PC-9 (cell line): ENCODE data around the gene DCTN1. TPM values are rescaled to one million over a fixed set of nuclear protein-coding genes. Genes with fewer than 3 reads are reported as not detected.

Source experiments
- BruUV-seq: library from RNA; stranded (reverse); fragments of 400-500 nt; replicated peaks from 2 replicates; lab custom pipeline; 2021; lab: Mats Ljungman, UMichigan
- CTCF ChIA-PET: fragments of 300-600 bp; sonication (Branson Sonifier 250); formaldehyde crosslinking; loops from one replicate; lab custom pipeline; 2022; ENCODE audit warnings: antibody characterized with exemption; lab: Charles Lee
- POLR2A ChIA-PET: fragments of 300-600 bp; sonication (Branson Sonifier 250); formaldehyde crosslinking; loops from one replicate; lab custom pipeline; 2022; ENCODE audit warnings: antibody characterized with exemption; ENCODE audit not compliant: unreplicated experiment; lab: Charles Lee
- DNase-seq, 2 experiments: peaks; one replicate each; pipeline versions ENCODE4 v3.0.0 to v3.0.0-alpha.2; 2015 to 2022; ENCODE audit warnings: mixed read lengths in 1 of 2
- H2AFZ ChIP-seq: fragments of 200-600 bp; sonication (generic); 2 replicates; pipeline ENCODE4 v1.8.1; 2017; ENCODE audit warnings: antibody characterized with exemption
- H3F3A ChIP-seq: fragments of 200-600 bp; sonication (generic); 2 replicates; pipeline ENCODE4 v1.8.1; 2017; ENCODE audit warnings: antibody characterized with exemption, mild to moderate bottlenecking, low read depth; ENCODE audit not compliant: insufficient read depth
- H3K27ac ChIP-seq: fragments of 200-600 bp; sonication (generic); 2 replicates; pipeline ENCODE4 v1.6.1; 2016; ENCODE audit warnings: mixed run types
- H3K27me3 ChIP-seq: fragments of 200-600 bp; sonication (generic); 2 replicates; pipeline ENCODE4 v1.6.1; 2016; ENCODE audit warnings: low read depth, mixed run types; ENCODE audit not compliant: insufficient read depth
- H3K36me3 ChIP-seq: fragments of 200-600 bp; sonication (generic); 2 replicates; pipeline ENCODE4 v1.6.1; 2016; ENCODE audit warnings: low read depth, mixed run types
- H3K4me1 ChIP-seq: fragments of 200-600 bp; sonication (generic); replicated peaks from 2 replicates; pipeline ENCODE4 v1.6.1; 2016; ENCODE audit warnings: mixed run types; ENCODE audit not compliant: insufficient read depth
- H3K4me2 ChIP-seq: fragments of 200-600 bp; sonication (generic); 2 replicates; pipeline ENCODE4 v1.6.1; 2017; ENCODE audit warnings: mixed run types
- H3K4me3 ChIP-seq: fragments of 200-600 bp; sonication (generic); 2 replicates; pipeline ENCODE4 v1.6.1; 2016; ENCODE audit warnings: mixed run types
- H3K79me2 ChIP-seq: fragments of 200-600 bp; sonication (generic); 2 replicates; pipeline ENCODE4 v1.6.1; 2017; ENCODE audit warnings: low read depth, mixed run types
- H3K9me2 ChIP-seq: fragments of 200-600 bp; sonication (generic); 2 replicates; pipeline ENCODE4 v1.8.1; 2017; ENCODE audit warnings: mild to moderate bottlenecking; ENCODE audit not compliant: insufficient read depth
- H3K9me3 ChIP-seq: fragments of 200-600 bp; sonication (generic); 2 replicates; pipeline ENCODE4 v1.8.1; 2016; ENCODE audit warnings: low read depth; ENCODE audit not compliant: insufficient read depth
- H4K20me1 ChIP-seq: fragments of 200-600 bp; sonication (generic); 2 replicates; pipeline ENCODE4 v1.8.1; 2017; ENCODE audit not compliant: insufficient read depth
- EZH2 ChIP-seq: fragments of 200-600 bp; sonication (generic); IDR thresholded peaks from 2 replicates; pipeline ENCODE4 v1.8.0; 2017; ENCODE audit warnings: antibody characterized with exemption, low read depth
- intact Hi-C: fragments of 100-400 bp; cut with micrococcal nuclease; formaldehyde crosslinking; loops from one replicate; pipeline ENCODE4 v1.10.0; 2022; ENCODE audit not compliant: unreplicated experiment
- total RNA-seq: library from RNA; stranded (reverse); gene quantifications from 2 replicates; pipeline ENCODE4 v1.2.3, GENCODE V29; 2021
- TF ChIP-seq, protein P1 (sequence below): fragments of 200-600 bp; sonication (generic); conservative IDR thresholded peaks from 2 replicates; pipeline ENCODE4 v1.6.1; 2017; ENCODE audit warnings: mixed run types, antibody characterized with exemption, mild to moderate bottlenecking, moderate library complexity

The DCTN1 gene
- total RNA-seq, 1 experiment from 2014 or later: 130 TPM

DNA sequence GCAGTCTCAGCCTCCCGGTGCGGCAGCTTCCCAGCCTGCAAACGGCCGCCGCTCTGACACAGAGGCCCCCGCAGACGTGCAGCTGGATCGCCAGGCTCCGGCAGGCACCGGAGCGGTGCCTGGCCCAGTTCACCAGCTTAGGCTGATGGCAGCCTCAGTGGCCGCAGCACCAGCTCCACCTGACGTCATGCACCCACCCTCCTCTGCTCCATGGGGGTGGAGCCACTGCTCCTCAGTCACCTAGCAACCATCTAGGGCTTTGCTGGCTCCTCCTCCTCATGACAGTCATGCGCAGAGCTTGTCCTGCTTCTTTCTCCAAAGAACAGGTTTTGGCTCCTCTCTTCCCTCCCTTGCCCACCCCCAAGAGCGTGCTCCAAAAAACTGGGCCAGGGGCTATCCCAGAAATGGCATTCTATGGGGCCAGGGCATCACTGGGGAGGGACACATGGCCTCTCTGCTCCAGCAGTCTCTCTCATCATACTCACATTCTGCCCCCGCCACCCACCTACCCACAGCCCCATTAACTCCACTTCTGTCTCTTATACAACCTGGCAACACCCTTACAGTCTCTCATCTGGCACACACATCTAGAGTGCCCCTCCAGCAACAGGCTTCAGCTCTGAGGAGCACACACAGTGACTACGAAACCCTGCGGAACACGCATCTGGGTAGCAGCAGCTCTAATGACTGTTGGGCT is 5.5 kb downstream of the DCTN1 start:
- peaks cover 14% of the 10 kb centered on the region for H3K36me3 ChIP-seq
- intact Hi-C loops: no loop called here
- H2AFZ ChIP-seq: no peak overlapping the region
- H3F3A ChIP-seq: no peaks in the 10 kb centered on the region
- no peaks in the 10 kb centered on the region for H3K27me3 ChIP-seq
- no peak overlapping the region for H3K27ac ChIP-seq
- TF ChIP-seq EZH2: no peak
- TF ChIP-seq, protein P1, sequence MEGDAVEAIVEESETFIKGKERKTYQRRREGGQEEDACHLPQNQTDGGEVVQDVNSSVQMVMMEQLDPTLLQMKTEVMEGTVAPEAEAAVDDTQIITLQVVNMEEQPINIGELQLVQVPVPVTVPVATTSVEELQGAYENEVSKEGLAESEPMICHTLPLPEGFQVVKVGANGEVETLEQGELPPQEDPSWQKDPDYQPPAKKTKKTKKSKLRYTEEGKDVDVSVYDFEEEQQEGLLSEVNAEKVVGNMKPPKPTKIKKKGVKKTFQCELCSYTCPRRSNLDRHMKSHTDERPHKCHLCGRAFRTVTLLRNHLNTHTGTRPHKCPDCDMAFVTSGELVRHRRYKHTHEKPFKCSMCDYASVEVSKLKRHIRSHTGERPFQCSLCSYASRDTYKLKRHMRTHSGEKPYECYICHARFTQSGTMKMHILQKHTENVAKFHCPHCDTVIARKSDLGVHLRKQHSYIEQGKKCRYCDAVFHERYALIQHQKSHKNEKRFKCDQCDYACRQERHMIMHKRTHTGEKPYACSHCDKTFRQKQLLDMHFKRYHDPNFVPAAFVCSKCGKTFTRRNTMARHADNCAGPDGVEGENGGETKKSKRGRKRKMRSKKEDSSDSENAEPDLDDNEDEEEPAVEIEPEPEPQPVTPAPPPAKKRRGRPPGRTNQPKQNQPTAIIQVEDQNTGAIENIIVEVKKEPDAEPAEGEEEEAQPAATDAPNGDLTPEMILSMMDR: no peak
- ChIA-PET POLR2A (no interaction called here), CTCF (no interaction called here)
- no peak overlapping the region for H3K4me3 ChIP-seq
- no peaks in the 10 kb centered on the region for H4K20me1 ChIP-seq
- no peak overlapping the region for H3K4me2 ChIP-seq
- H3K9me2 ChIP-seq: no peaks in the 10 kb centered on the region
- no peaks in the 10 kb centered on the region for H3K9me3 ChIP-seq
- no peak for DNase-seq
- no peaks in the 10 kb centered on the region for H3K79me2 ChIP-seq
- BruUV-seq: no TSS peak
- no peaks in the 10 kb centered on the region for H3K4me1 ChIP-seq

DNA sequence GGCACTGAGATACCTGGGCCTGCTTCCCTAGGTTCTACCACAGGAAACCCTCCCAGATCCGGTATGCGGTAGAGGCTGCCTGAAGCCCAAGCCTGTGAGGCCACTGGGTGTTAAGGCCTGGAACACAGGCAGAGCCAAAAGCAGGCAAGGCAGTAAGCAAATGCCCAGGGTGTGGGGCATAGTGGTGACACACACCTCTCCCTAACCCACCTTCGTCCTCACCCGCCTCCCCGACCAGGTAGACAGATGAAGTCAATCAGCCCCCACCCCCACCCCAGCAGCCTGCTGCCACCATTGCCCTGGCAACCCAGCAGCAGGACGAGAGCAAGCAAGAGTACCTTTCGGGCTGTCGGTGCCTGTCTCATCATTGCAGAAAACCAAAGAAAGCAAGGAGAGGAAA is 6.1 kb downstream of the DCTN1 start:
- no peak overlapping the region for H3K27ac ChIP-seq
- H3K27me3 ChIP-seq: no peaks in the 10 kb centered on the region

DNA sequence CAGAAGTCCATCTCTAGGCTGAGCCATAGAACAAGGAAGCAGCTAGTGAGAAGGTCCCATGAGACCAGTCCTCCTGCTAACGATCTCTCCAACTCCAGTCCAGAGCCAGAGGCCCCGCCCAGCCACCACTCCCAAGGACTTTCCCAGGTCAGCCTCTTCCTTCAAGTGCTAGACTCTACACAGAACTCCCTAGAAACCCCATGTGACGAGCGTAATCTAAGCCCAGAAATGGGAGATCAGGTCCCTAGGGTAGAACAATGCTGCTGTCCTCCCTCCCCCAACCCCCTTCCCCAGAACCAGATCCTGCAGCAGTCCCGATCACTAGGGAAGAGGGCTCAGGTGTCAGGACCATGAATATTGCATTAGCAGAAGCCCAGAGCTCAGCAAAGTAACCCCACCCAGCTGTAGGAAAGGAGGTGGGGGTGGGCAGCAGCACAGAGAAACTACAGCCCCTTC is 6.9 kb downstream of the DCTN1 start:
- Histone ChIP-seq H3K27ac (no peak overlapping the region), H3K4me1 (no peaks in the 10 kb centered on the region), H3K27me3 (no peaks in the 10 kb centered on the region), H3F3A (no peaks in the 10 kb centered on the region), H2AFZ (no peak overlapping the region), H3K4me2 (no peak overlapping the region), H4K20me1 (no peaks in the 10 kb centered on the region), H3K4me3 (no peak overlapping the region), H3K9me3 (no peaks in the 10 kb centered on the region), H3K9me2 (no peaks in the 10 kb centered on the region), H3K79me2 (no peaks in the 10 kb centered on the region), H3K36me3 (peaks cover 20% of the 10 kb centered on the region)
- TF ChIP-seq, protein P1: no peak
- no peak for TF ChIP-seq EZH2
- ChIA-PET POLR2A (no interaction called here), CTCF (no interaction called here)
- BruUV-seq: no TSS peak
- intact Hi-C loops: no loop called here
- no peak for DNase-seq

More for the DNA sequence above, 6.1 kb downstream of the DCTN1 start:
- no peak for TF ChIP-seq EZH2
- TF ChIP-seq, protein P1: no peak
- intact Hi-C loops: no loop called here
- Histone ChIP-seq H4K20me1 (no peaks in the 10 kb centered on the region), H3K4me2 (no peak overlapping the region), H2AFZ (no peak overlapping the region), H3K36me3 (peaks cover 14% of the 10 kb centered on the region), H3K4me3 (no peak overlapping the region), H3K9me3 (no peaks in the 10 kb centered on the region), H3F3A (no peaks in the 10 kb centered on the region), H3K4me1 (no peaks in the 10 kb centered on the region), H3K9me2 (no peaks in the 10 kb centered on the region), H3K79me2 (no peaks in the 10 kb centered on the region)
- BruUV-seq: no TSS peak
- no peak for DNase-seq
- CTCF ChIA-PET: no interaction called here
- POLR2A ChIA-PET: no interaction called here
